ENCODE measurements around the gene KCNJ11.

The KCNJ11 gene

GRCh38 chr11:17406082-17406817, 17.8 kb upstream of the KCNJ11 start:
- H3K4me3 ChIP-seq (ENCODE audit: low read depth, low read length) = no peak overlapping the region
- no peak for DNase-seq (ENCODE audit: low read depth, low spot score)
- TF ChIP-seq CTCF (IDR thresholded peaks at IDR 0.05; ENCODE audit: low read depth, low read length) = no peak
- in situ Hi-C loops (cut with HindIII; ENCODE audit: low sequenced_read_pairs) = no loop called here

GRCh38 chr11:17405232-17406005, 17.0 kb upstream of the KCNJ11 start:
- peak; percentile 24 for DNase-seq (ENCODE audit: low read depth, low spot score)
- H3K4me3 ChIP-seq (ENCODE audit: low read depth, low read length) = no peak overlapping the region
- TF ChIP-seq CTCF (IDR thresholded peaks at IDR 0.05; ENCODE audit: low read depth, low read length) = no peak
- in situ Hi-C loops (cut with HindIII; ENCODE audit: low sequenced_read_pairs) = no loop called here

GRCh38 chr11:17403980-17404759, 15.7 kb upstream of the KCNJ11 start:
- in situ Hi-C loops (cut with HindIII; ENCODE audit: low sequenced_read_pairs) = no loop called here
- DNase-seq (ENCODE audit: low read depth, low spot score) = no peak
- no peak for TF ChIP-seq CTCF (IDR thresholded peaks at IDR 0.05; ENCODE audit: low read depth, low read length)
- H3K4me3 ChIP-seq (ENCODE audit: low read depth, low read length) = no peak overlapping the region

- H3K4me3 ChIP-seq (ENCODE audit: low read depth, low read length) = no peak overlapping the region
- no peak for TF ChIP-seq CTCF (IDR thresholded peaks at IDR 0.05; ENCODE audit: low read depth, low read length)
- DNase-seq (ENCODE audit: low read depth, low spot score) = no peak
- in situ Hi-C loops (cut with HindIII; ENCODE audit: low sequenced_read_pairs) = no loop called here
Measured at GRCh38 chr11:17402486-17402885, 14.0 kb upstream of the KCNJ11 start.

GRCh38 chr11:17401841-17402240, 13.4 kb upstream of the KCNJ11 start:
- in situ Hi-C loops (cut with HindIII; ENCODE audit: low sequenced_read_pairs) = no loop called here
- TF ChIP-seq CTCF (IDR thresholded peaks at IDR 0.05; ENCODE audit: low read depth, low read length) = no peak
- H3K4me3 ChIP-seq (ENCODE audit: low read depth, low read length) = no peak overlapping the region
- no peak for DNase-seq (ENCODE audit: low read depth, low spot score)

- no peak for TF ChIP-seq CTCF (IDR thresholded peaks at IDR 0.05; ENCODE audit: low read depth, low read length)
- no peak overlapping the region for H3K4me3 ChIP-seq (ENCODE audit: low read depth, low read length)
- in situ Hi-C loops (cut with HindIII; ENCODE audit: low sequenced_read_pairs) = no loop called here
- no peak for DNase-seq (ENCODE audit: low read depth, low spot score)
Measured at GRCh38 chr11:17401316-17401715, 12.9 kb upstream of the KCNJ11 start.
